GM23338 (cell line): ENCODE results near the gene TNFAIP1.

ENCODE experiments used
- CREB1 ChIP-seq: fragments of 250-450 bp; sonication (Bioruptor Pico); IDR thresholded peaks from 2 replicates; pipeline ENCODE4 v1.5.0; 2020; ENCODE audit warnings: low read depth, mild to moderate bottlenecking, moderate library complexity
- CTCF ChIP-seq, 2 experiments: fragments of 200-600 bp in 1 of 2; sonication (generic) in 1 of 2; conservative IDR thresholded peaks; 2 replicates each; pipeline versions ENCODE4 v1.5.1 to v1.6.1; 2016 to 2017; ENCODE audit warnings: antibody characterized with exemption in 2 of 2, low read depth in 2 of 2, mild to moderate bottlenecking in 2 of 2, moderate library complexity in 1 of 2
- EZH2 ChIP-seq: fragments of 200-600 bp; sonication (generic); IDR thresholded peaks from one replicate; pipeline ENCODE4 v1.8.0; 2017; ENCODE audit warnings: antibody characterized with exemption, mild to moderate bottlenecking, low read depth; ENCODE audit not compliant: unreplicated experiment
- EZH2phosphoT487 ChIP-seq: fragments of 200-600 bp; sonication (generic); IDR thresholded peaks from one replicate; pipeline ENCODE4 v1.8.1; 2018; ENCODE audit warnings: antibody characterized with exemption; ENCODE audit not compliant: unreplicated experiment
- POLR2AphosphoS5 ChIP-seq: IDR thresholded peaks from 2 replicates; pipeline ENCODE4 v1.6.1; 2016; ENCODE audit warnings: antibody characterized with exemption, low read depth
- REST ChIP-seq: IDR thresholded peaks from one replicate; pipeline ENCODE4 v1.6.1; 2018; ENCODE audit warnings: antibody characterized with exemption; ENCODE audit not compliant: unreplicated experiment

GRCh38 chr17:28342313-28342712 lies 6.8 kb downstream of the TNFAIP1 start:
- TF ChIP-seq REST: no peak
- TF ChIP-seq CTCF (conservative IDR thresholded peaks at IDR 0.05; ENCODE audit: low read depth in 2 of 2): no peak
- TF ChIP-seq EZH2: no peak
- no peak for TF ChIP-seq EZH2phosphoT487
- no peak for TF ChIP-seq POLR2AphosphoS5
- no peak for TF ChIP-seq CREB1
